ENCODE measurements around the gene S1PR4.
"Not testable (repeated sequence)": the region's sequence is repeated elsewhere in the genome, so short reads cannot be mapped to it uniquely, and the experiment has no call there.

The S1PR4 gene

GRCh38 chr19:3183721-3184641 is 5.4 kb downstream of the S1PR4 start:
- DNase-seq, result no peak

GRCh38 chr19:3184847-3185460 is 6.4 kb downstream of the S1PR4 start:
- peak; percentile 70 for DNase-seq

GRCh38 chr19:3185461-3186159 is 7.0 kb downstream of the S1PR4 start, which contains the start of gene NCLN:
NCLN (plus strand) TSS chr19:3185930; CDS start chr19:3186031, 101 bp downstream.
- peak; percentile 94 for DNase-seq

- no peak for DNase-seq
Measured at GRCh38 chr19:3186160-3186688, 7.7 kb downstream of the S1PR4 start.

GRCh38 chr19:3186891-3187661 is 8.5 kb downstream of the S1PR4 start:
- DNase-seq, result no peak

- no peak for DNase-seq
Measured at GRCh38 chr19:3187662-3188511, 9.3 kb downstream of the S1PR4 start.

- DNase-seq, result no peak
Measured at GRCh38 chr19:3188627-3189596, 10.3 kb downstream of the S1PR4 start.

- no peak for DNase-seq
Measured at GRCh38 chr19:3189702-3190469, 11.3 kb downstream of the S1PR4 start.

- DNase-seq, result no peak
Measured at GRCh38 chr19:3190470-3190770, 11.9 kb downstream of the S1PR4 start.

- no peak for DNase-seq
Measured at GRCh38 chr19:3190921-3191805, 12.6 kb downstream of the S1PR4 start.

- not testable (repeated sequence) for DNase-seq
Measured at GRCh38 chr19:3191806-3192104, 13.2 kb downstream of the S1PR4 start.

- DNase-seq, result no peak
Measured at GRCh38 chr19:3192228-3192635, 13.7 kb downstream of the S1PR4 start.

GRCh38 chr19:3192684-3193083 is 14.1 kb downstream of the S1PR4 start:
- DNase-seq, result no peak

- no peak for DNase-seq
Measured at GRCh38 chr19:3193256-3194105, 14.9 kb downstream of the S1PR4 start.

- DNase-seq, result no peak
Measured at GRCh38 chr19:3194106-3195087, 15.8 kb downstream of the S1PR4 start.
